ENCODE results near the gene SMIM22.

SMIM22 gene, protein sequence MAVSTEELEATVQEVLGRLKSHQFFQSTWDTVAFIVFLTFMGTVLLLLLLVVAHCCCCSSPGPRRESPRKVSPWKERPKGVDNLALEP

GRCh38 chr16:4795181-4795827 is at the start of gene SMIM22:
Gene SMIM22, plus strand, starts transcription at chr16:4795369. Its CDS starts 366 bp downstream, at chr16:4795735.
- DNase-seq = no peak

GRCh38 chr16:4746215-4746614 is 49.0 kb upstream of the SMIM22 start:
- DNase-seq = no peak

- no peak for DNase-seq
Observed at GRCh38 chr16:4746991-4747574, 48.1 kb upstream of the SMIM22 start.

- no peak for DNase-seq
Observed at GRCh38 chr16:4747906-4748681, 47.1 kb upstream of the SMIM22 start.

GRCh38 chr16:4748682-4749411 is 46.3 kb upstream of the SMIM22 start:
- no peak for DNase-seq

- no peak for DNase-seq
Observed at GRCh38 chr16:4749700-4750257, 45.4 kb upstream of the SMIM22 start.

- no peak for DNase-seq
Observed at GRCh38 chr16:4750896-4751295, 44.3 kb upstream of the SMIM22 start.

DNA sequence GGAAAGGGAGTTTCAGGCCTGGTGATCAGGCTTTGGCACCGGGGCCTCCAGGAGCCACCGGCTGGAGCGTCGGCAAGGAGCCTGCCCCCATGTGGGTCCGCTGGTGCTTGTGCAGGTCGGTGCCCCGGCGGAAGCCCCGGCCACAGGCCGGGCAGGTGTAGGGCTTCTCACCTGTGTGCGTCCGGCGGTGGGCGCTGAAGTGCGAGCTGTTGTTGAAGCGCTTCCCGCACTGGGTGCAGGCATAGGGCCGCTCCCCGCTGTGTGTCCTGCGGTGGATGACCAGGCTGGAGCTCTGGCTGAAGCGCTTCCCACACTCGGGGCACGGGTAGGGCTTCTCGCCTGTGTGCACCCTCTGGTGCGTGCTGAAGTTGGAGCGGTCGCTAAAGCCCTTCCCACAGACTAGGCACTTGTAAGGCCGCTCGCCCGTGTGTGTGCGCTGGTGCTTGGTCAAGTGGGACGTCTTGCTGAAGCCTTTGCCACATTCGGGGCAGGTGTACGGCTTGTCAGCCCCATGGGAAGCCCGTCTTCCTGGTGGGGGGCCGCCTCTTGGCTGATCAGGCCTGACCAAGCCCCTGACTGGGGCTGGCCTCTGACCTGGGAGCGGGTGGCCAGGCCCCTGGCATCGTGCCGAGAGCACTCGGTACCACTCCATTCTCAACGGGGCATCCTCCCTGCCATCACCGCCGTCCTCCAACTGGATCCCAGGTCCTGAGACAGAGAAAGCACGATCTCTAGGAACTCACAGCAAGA is 42.6 kb upstream of the SMIM22 start:
- DNase-seq = no peak

DNA sequence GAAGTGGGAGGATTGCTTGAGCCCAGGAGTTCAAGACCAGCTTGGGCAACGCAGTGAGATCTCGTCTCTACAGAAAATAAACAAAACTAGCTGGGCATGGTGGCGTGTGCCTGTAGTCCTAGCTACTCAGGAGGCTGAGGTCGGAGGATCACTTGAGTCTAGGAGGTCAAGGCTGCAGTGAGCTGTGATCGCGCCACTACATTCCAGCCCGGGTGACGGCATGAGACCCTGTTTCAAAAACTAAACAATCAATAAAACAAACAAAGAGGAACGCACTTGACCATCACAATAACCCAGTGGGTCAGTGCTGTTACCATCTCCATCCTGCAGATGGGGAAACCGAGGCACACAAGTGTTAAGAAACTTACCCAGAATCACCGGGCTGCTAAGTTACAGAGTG is 41.9 kb upstream of the SMIM22 start:
- no peak for DNase-seq

- DNase-seq = no peak
Observed at GRCh38 chr16:4754865-4755264, 40.3 kb upstream of the SMIM22 start.

GRCh38 chr16:4755687-4756086 is 39.5 kb upstream of the SMIM22 start:
- DNase-seq = no peak

DNA sequence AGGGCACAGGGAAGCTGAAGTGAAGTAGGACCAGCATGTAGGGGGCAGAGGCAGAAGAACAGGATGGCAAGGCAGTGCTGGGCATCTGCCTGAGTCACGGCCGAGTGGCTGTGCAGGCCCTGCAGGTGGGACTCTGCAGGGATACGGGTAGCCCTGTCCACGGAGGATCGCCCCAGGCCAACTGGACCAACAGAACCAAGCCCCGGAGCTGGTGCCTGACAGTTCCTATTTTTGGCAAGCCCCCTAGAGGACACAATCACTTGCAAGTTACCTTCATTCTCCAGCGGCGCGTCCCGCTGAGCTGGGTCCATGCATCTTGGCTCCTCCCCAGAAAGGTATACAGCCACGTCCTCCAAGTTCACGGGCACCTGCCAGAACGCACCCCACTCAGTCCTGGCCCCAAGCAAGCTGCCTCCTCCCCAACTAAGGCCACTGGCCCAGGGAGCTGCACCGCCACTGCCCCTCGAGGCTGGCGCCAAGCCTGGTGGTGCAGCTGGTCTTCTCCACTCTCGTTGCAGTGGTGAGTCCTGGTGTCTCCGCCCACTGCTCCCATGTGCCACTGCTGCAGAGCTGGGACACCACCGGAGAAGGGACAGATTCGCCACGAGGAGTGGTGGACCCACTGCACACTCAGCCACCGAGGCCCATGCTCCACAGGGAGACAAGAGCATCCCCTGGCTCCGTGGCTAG is 34.8 kb upstream of the SMIM22 start:
- no peak for DNase-seq

- no peak for DNase-seq
Observed at GRCh38 chr16:4762205-4762604, 33.0 kb upstream of the SMIM22 start.

DNA sequence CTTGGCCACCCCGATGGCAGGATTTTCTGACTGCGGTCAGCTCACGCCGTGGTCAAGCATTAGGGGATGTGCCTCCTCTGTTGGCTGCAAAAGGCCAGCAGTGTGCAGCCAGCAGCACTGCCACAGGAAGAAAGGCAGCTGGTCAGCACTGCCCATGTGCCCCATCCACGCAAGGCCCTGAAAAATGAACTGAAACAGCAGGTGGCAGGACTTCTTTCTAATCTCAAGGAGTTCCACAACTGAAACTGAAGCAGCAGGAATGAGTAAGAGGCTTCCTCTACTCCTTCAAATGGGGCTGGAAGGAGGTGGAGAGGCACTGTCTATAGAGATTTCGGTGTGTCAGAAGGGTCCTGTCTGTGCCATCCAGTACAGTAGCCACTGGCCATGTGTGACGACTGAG is 31.4 kb upstream of the SMIM22 start:
- no peak for DNase-seq

DNA sequence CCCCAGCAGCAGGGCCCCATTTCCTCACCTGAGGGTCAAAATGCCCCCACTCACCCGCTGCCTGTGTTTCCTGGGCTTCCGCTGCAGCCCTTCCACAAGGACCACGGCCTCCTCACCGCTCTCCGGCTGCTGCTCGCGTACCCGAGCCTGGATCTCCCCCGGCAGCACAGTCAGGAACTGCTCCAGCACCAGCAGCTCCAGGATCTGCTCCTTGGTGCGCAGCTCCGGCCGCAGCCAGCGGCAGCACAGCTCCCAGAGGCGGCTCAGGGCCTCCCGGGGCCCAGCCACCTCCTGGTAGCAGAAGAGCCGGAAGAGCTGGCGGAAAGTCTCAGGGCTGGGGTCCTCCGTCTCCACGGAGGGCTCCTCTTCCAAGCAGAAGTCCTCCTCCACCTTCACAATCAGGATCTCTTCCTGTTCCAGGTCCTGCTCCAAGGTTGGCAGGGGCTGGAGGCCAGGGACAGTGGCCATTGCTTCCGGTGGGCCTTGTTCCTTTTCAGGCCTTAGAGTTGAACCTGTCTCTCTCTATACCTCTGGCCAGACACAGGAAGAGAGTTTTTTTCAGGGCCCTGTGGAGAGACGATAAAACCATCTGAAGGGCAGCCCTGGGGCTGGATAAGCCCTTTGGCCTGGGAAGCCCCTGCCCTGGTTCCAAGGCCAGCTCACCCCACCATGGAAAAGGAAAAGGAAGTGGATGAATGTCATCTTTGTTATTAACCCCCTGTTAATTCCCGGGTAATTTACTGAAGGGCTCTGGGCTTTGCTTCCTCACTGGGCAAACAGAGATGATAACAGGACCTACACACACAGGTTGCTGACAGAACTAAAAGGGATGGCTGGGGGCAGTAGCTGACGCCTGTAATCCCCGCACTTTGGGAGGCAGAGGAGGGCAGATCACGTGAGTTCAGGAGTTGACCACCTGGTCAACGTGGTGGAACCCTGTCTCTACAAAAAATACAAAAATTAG is 29.4 kb upstream of the SMIM22 start:
- DNase-seq = no peak

- peak; percentile 98 for DNase-seq
Observed at GRCh38 chr16:4766875-4767628, 28.1 kb upstream of the SMIM22 start, which contains the start of gene ZNF500. Gene ZNF500, minus strand, starts transcription at chr16:4767162. Its CDS starts 1,184 bp downstream, at chr16:4765978.

DNA sequence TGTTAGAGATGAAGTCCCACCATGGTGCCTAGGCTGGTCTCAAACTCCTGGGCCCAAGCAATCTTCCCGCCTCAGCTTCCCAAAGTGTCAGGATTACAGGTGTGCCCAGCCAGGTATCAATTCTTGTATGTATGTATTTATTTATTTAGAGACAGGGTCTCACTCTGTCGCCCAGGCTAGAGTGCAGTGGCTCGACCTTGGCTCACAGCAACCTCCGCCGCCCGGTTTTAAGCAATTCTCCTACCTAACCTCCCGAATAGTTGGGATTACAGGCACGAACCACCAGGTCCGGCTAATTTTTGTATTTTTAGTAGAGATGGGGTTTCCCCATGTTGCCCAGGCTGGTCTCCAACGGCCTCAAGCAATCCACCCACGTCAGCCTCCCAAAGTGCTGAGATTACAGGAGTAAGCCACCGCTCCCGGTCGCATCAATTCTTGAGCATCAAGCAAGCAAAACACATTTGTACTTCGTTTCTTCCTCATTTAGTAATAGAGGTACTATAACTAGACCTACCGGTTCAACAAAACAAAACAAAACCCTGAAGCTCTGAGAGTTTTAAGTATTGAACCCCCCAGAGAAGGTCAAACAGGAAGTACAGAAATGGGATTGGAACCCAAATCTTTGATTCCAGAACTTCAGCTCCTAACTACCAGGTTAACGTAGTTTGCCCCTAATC is 27.2 kb upstream of the SMIM22 start:
- peak; percentile 49 for DNase-seq

- DNase-seq = peak; percentile 98
Observed at GRCh38 chr16:4768549-4769305, 26.4 kb upstream of the SMIM22 start.

All from hematopoietic multipotent progenitor cell treated with erythropoietin and hydrocortisone succinate and interleukin-3 and kit ligand, for 4 days (in vitro differentiated cells).